ENCODE measurements around the gene ZNF598. TPM values are rescaled to one million over a fixed set of nuclear protein-coding genes. Genes with fewer than 3 reads are reported as not detected.

ZNF598 gene
- total and polyA plus RNA-seq, 2 experiments from 2014 or later: 8.5 to 48.6 TPM

- Mint-ChIP-seq H3K27ac (no peak overlapping the region), H3K27me3 (ENCODE audit: insufficient read depth, low read depth, poor library complexity) (peaks cover 43% of the 10 kb centered on the region), H3K9me3 (no peaks in the 10 kb centered on the region), H3K4me1 (peaks cover 14% of the 10 kb centered on the region), H3K4me3 (peak overlapping the region; percentile 57), H3K36me3 (ENCODE audit: low read depth) (peaks cover 3% of the 10 kb centered on the region; the same call in 1 of the 3 replicates)
- H3K4me3 ChIP-seq: peak overlapping the region; percentile 68; the same call in 1 of the 2 replicates
- peak overlapping the region; percentile 89 for H3K4me2 ChIP-seq
- no peaks in the 10 kb centered on the region for H3K79me2 ChIP-seq (replicated peaks; ENCODE audit: insufficient read depth)
- ATAC-seq: no peak
- no peaks in the 10 kb centered on the region for H4K20me1 ChIP-seq (replicated peaks; ENCODE audit: insufficient read depth)
- no peaks in the 10 kb centered on the region; the same call in 1 of the 2 replicates for H3K4me1 ChIP-seq (ENCODE audit: insufficient read depth)
- no peak overlapping the region for H3K27ac ChIP-seq (ENCODE audit: low read depth)
- no peak for DNase-seq (ENCODE audit: low spot score)
- H3F3A ChIP-seq (replicated peaks; ENCODE audit: low read depth): peaks cover 5% of the 10 kb centered on the region
- no peaks in the 10 kb centered on the region for H3K9me2 ChIP-seq (ENCODE audit: insufficient read depth)
- TF ChIP-seq NANOG (IDR thresholded peaks at IDR 0.05; ENCODE audit: borderline replicate concordance): no peak
- no peak for TF ChIP-seq EZH2 (IDR thresholded peaks at IDR 0.05; ENCODE audit: low read depth, unreplicated experiment)
- TF ChIP-seq POLR2AphosphoS5 (IDR thresholded peaks at IDR 0.05; ENCODE audit: low read depth): no peak
- no peak for TF ChIP-seq CREB1 (CRISPR knock-in tag; IDR thresholded peaks at IDR 0.05; ENCODE audit: low read depth)
- no peak for TF ChIP-seq REST (IDR thresholded peaks at IDR 0.05; ENCODE audit: unreplicated experiment)
- TF ChIP-seq ETS1 (IDR thresholded peaks at IDR 0.05): no peak
- no peak for TF ChIP-seq ZNF114 (CRISPR knock-in tag; IDR thresholded peaks at IDR 0.05)
- no peak for TF ChIP-seq STAT1 (IDR thresholded peaks at IDR 0.05; ENCODE audit: unreplicated experiment)
- no peak for TF ChIP-seq ZNF331 (CRISPR knock-in tag; IDR thresholded peaks at IDR 0.05; ENCODE audit: low read depth)
- TF ChIP-seq, protein P1, sequence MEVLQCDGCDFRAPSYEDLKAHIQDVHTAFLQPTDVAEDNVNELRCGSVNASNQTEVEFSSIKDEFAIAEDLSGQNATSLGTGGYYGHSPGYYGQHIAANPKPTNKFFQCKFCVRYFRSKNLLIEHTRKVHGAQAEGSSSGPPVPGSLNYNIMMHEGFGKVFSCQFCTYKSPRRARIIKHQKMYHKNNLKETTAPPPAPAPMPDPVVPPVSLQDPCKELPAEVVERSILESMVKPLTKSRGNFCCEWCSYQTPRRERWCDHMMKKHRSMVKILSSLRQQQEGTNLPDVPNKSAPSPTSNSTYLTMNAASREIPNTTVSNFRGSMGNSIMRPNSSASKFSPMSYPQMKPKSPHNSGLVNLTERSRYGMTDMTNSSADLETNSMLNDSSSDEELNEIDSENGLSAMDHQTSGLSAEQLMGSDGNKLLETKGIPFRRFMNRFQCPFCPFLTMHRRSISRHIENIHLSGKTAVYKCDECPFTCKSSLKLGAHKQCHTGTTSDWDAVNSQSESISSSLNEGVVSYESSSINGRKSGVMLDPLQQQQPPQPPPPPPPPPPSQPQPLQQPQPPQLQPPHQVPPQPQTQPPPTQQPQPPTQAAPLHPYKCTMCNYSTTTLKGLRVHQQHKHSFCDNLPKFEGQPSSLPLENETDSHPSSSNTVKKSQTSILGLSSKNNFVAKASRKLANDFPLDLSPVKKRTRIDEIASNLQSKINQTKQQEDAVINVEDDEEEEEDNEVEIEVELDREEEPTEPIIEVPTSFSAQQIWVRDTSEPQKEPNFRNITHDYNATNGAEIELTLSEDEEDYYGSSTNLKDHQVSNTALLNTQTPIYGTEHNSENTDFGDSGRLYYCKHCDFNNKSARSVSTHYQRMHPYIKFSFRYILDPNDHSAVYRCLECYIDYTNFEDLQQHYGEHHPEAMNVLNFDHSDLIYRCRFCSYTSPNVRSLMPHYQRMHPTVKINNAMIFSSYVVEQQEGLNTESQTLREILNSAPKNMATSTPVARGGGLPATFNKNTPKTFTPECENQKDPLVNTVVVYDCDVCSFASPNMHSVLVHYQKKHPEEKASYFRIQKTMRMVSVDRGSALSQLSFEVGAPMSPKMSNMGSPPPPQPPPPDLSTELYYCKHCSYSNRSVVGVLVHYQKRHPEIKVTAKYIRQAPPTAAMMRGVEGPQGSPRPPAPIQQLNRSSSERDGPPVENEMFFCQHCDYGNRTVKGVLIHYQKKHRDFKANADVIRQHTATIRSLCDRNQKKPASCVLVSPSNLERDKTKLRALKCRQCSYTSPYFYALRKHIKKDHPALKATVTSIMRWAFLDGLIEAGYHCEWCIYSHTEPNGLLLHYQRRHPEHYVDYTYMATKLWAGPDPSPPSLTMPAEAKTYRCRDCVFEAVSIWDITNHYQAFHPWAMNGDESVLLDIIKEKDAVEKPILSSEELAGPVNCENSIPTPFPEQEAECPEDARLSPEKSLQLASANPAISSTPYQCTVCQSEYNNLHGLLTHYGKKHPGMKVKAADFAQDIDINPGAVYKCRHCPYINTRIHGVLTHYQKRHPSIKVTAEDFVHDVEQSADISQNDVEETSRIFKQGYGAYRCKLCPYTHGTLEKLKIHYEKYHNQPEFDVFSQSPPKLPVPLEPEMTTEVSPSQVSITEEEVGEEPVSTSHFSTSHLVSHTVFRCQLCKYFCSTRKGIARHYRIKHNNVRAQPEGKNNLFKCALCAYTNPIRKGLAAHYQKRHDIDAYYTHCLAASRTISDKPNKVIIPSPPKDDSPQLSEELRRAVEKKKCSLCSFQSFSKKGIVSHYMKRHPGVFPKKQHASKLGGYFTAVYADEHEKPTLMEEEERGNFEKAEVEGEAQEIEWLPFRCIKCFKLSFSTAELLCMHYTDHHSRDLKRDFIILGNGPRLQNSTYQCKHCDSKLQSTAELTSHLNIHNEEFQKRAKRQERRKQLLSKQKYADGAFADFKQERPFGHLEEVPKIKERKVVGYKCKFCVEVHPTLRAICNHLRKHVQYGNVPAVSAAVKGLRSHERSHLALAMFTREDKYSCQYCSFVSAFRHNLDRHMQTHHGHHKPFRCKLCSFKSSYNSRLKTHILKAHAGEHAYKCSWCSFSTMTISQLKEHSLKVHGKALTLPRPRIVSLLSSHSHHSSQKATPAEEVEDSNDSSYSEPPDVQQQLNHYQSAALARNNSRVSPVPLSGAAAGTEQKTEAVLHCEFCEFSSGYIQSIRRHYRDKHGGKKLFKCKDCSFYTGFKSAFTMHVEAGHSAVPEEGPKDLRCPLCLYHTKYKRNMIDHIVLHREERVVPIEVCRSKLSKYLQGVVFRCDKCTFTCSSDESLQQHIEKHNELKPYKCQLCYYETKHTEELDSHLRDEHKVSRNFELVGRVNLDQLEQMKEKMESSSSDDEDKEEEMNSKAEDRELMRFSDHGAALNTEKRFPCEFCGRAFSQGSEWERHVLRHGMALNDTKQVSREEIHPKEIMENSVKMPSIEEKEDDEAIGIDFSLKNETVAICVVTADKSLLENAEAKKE (CRISPR knock-in tag; IDR thresholded peaks at IDR 0.05): no peak
- TF ChIP-seq EZH2phosphoT487 (IDR thresholded peaks at IDR 0.05; ENCODE audit: unreplicated experiment): no peak
- no peak for TF ChIP-seq JUNB (IDR thresholded peaks at IDR 0.05; ENCODE audit: unreplicated experiment)
- no peak for TF ChIP-seq CTCF (conservative IDR thresholded peaks at IDR 0.05; ENCODE audit: low read depth in 2 of 2)
- H3K27me3 ChIP-seq (ENCODE audit: insufficient read depth): peaks cover 68% of the 10 kb centered on the region
- H3K36me3 ChIP-seq (ENCODE audit: insufficient read depth): no peaks in the 10 kb centered on the region
- peak overlapping the region; percentile 97 for H2AFZ ChIP-seq
Measured at GRCh38 chr16:2024032-2024420, 14.4 kb upstream of the ZNF598 start.

Data from GM23338 (cell line).